ENCODE data around the gene CREBBP. TPM values are rescaled to one million over a fixed set of nuclear protein-coding genes. Genes with fewer than 3 reads are reported as not detected.
A peak's percentile ranks its signal among the peaks of the same experiment; 100 is the strongest.

CREBBP gene
- total and polyA plus RNA-seq, 9 donors = 35.6 to 94.5 (median 78.3) TPM

GRCh38 chr16:3702082-3702481, 178.4 kb downstream of the CREBBP start:
- H3K27ac ChIP-seq = no peak overlapping the region
- TF ChIP-seq CTCF (IDR thresholded peaks at IDR 0.05) (no peak), EP300 (IDR thresholded peaks at IDR 0.05) (no peak), POLR2A (IDR thresholded peaks at IDR 0.05) (no peak)
- no peak overlapping the region for H3K4me3 ChIP-seq
- no peaks in the 10 kb centered on the region for H3K4me1 ChIP-seq (ENCODE audit: insufficient read depth)
- H3K27me3 ChIP-seq = no peaks in the 10 kb centered on the region
- H3K36me3 ChIP-seq = no peaks in the 10 kb centered on the region
- WGBS, 3 donors = 92 to 96% (median 94%) methylated on average over 7 of the region's 7 CpGs
- no peaks in the 10 kb centered on the region for H3K9me3 ChIP-seq
- intact Hi-C loops (cut with DNase I) = no loop called here
- DNase-seq = no peak

- Histone ChIP-seq H3K9me3 (no peaks in the 10 kb centered on the region), H3K4me3 (no peak overlapping the region), H3K36me3 (no peaks in the 10 kb centered on the region), H3K27ac (no peak overlapping the region), H3K4me1 (ENCODE audit: insufficient read depth) (peaks cover 3% of the 10 kb centered on the region), H3K27me3 (no peaks in the 10 kb centered on the region)
- DNase-seq = no peak
- WGBS, 3 donors = 78 to 83% (median 78%) methylated on average over 4 of the region's 4 CpGs
- no peak for TF ChIP-seq CTCF (IDR thresholded peaks at IDR 0.05)
- TF ChIP-seq POLR2A (IDR thresholded peaks at IDR 0.05) = no peak
- no peak for TF ChIP-seq EP300 (IDR thresholded peaks at IDR 0.05)
- intact Hi-C loops (cut with DNase I) = no loop called here
These were observed 179.0 kb downstream of the CREBBP start for GRCh38 chr16:3701531-3701930.

GRCh38 chr16:3698941-3699340, 181.6 kb downstream of the CREBBP start:
- H3K4me1 ChIP-seq (ENCODE audit: insufficient read depth) = peaks cover 6% of the 10 kb centered on the region
- H3K4me3 ChIP-seq = no peak overlapping the region
- no peaks in the 10 kb centered on the region for H3K9me3 ChIP-seq
- intact Hi-C loops (cut with DNase I) = loop anchor here in 1 of 4 donors (10.0 kb wide), 1 partner anchor 186 kb away; the partner anchor contains the start of gene CREBBP
- no peak for DNase-seq
- 74 to 84% (median 83%) methylated on average over 4 of the region's 4 CpGs for WGBS, 3 donors
- TF ChIP-seq EP300 (IDR thresholded peaks at IDR 0.05) (no peak), POLR2A (IDR thresholded peaks at IDR 0.05) (no peak), CTCF (IDR thresholded peaks at IDR 0.05) (no peak)
- H3K27me3 ChIP-seq = no peaks in the 10 kb centered on the region
- H3K36me3 ChIP-seq = no peaks in the 10 kb centered on the region
- H3K27ac ChIP-seq = no peak overlapping the region

- Histone ChIP-seq H3K36me3 (no peaks in the 10 kb centered on the region), H3K4me1 (ENCODE audit: insufficient read depth) (peaks cover 6% of the 10 kb centered on the region), H3K27me3 (no peaks in the 10 kb centered on the region), H3K4me3 (no peak overlapping the region), H3K9me3 (no peaks in the 10 kb centered on the region), H3K27ac (peak overlapping the region in 1 of 2 donors; percentile 34)
- 43 to 48% (median 44%) methylated on average over 13 of the region's 13 CpGs for WGBS, 3 donors
- DNase-seq = no peak
- intact Hi-C loops (cut with DNase I) = loop anchor here in 1 of 4 donors (10.0 kb wide), 1 partner anchor 188 kb away; the partner anchor contains the start of gene CREBBP
- TF ChIP-seq CTCF (IDR thresholded peaks at IDR 0.05) (no peak), POLR2A (IDR thresholded peaks at IDR 0.05) (no peak), EP300 (IDR thresholded peaks at IDR 0.05) (no peak)
These were observed 183.9 kb downstream of the CREBBP start for GRCh38 chr16:3696425-3697218.
